WTC11 (cell line): ENCODE measurements around the gene KRT14. TPM values are rescaled to one million over a fixed set of nuclear protein-coding genes. Genes with fewer than 3 reads are reported as not detected.

ENCODE experiments used
- ATAC-seq: fragments of 200-7000 bp; cut with Tn5 transposase; 2 replicates; pipeline ENCODE4 v1.10.0; 2021; ENCODE audit warnings: mild to moderate bottlenecking, moderate library complexity
- CTCF ChIA-PET: fragments of 300-600 bp; sonication (Branson Sonifier 250); formaldehyde crosslinking; loops from one replicate; lab custom pipeline; 2021; ENCODE audit warnings: antibody characterized with exemption; lab: Charles Lee
- POLR2A ChIA-PET: fragments of 350-600 bp; sonication (Branson Sonifier 250); formaldehyde crosslinking; loops from one replicate; lab custom pipeline; 2021; ENCODE audit warnings: antibody characterized with exemption; lab: Charles Lee
- DNase-seq: peaks from one replicate; pipeline ENCODE4 v3.0.0; 2021; ENCODE audit warnings: low spot score
- H3K27ac Mint-ChIP-seq: 2 replicates; pipeline ENCODE4 v1.8.0; 2021; ENCODE audit warnings: mixed read lengths
- H3K27me3 Mint-ChIP-seq: 2 replicates; pipeline ENCODE4 v1.8.0; 2021; ENCODE audit warnings: low read depth, mild to moderate bottlenecking, moderate library complexity, mixed read lengths
- H3K36me3 Mint-ChIP-seq: 2 replicates; pipeline ENCODE4 v1.8.0; 2021; ENCODE audit warnings: mixed read lengths
- H3K4me1 Mint-ChIP-seq: 2 replicates; pipeline ENCODE4 v1.8.0; 2022; ENCODE audit warnings: mixed read lengths
- H3K4me3 Mint-ChIP-seq: 2 replicates; pipeline ENCODE4 v1.8.0; 2021; ENCODE audit warnings: mild to moderate bottlenecking, moderate library complexity, mixed read lengths
- H3K9me3 Mint-ChIP-seq: 2 replicates; pipeline ENCODE4 v1.8.0; 2021; ENCODE audit warnings: mixed read lengths
- CBFB ChIP-seq: sonication (generic); formaldehyde crosslinking; IDR thresholded peaks from 2 replicates; pipeline ENCODE4 v1.8.1; 2022; ENCODE audit warnings: mild to moderate bottlenecking, low read depth, missing genetic modification reagents
- CREM ChIP-seq: sonication (generic); formaldehyde crosslinking; IDR thresholded peaks from 2 replicates; pipeline ENCODE4 v1.8.1; 2022; ENCODE audit warnings: mild to moderate bottlenecking, missing genetic modification reagents, moderate library complexity
- E2F4 ChIP-seq: sonication (generic); formaldehyde crosslinking; IDR thresholded peaks from 2 replicates; pipeline ENCODE4 v1.8.1; 2022; ENCODE audit warnings: low read depth, mild to moderate bottlenecking, moderate library complexity, missing genetic modification reagents, borderline replicate concordance
- E2F5 ChIP-seq: sonication (generic); formaldehyde crosslinking; IDR thresholded peaks from 2 replicates; pipeline ENCODE4 v1.8.1; 2022; ENCODE audit warnings: mild to moderate bottlenecking, moderate library complexity, missing genetic modification reagents
- GTF2I ChIP-seq: fragments of 250-450 bp; sonication (Bioruptor Pico); conservative IDR thresholded peaks from 2 replicates; pipeline ENCODE4 v1.4.0; 2021; ENCODE audit warnings: mild to moderate bottlenecking
- IRF2 ChIP-seq: sonication (generic); formaldehyde crosslinking; IDR thresholded peaks from 2 replicates; pipeline ENCODE4 v1.8.0; 2022; ENCODE audit warnings: low read depth, missing genetic modification reagents, borderline replicate concordance
- MXD4 ChIP-seq: fragments of 250-450 bp; sonication (Bioruptor Pico); IDR thresholded peaks from 2 replicates; pipeline ENCODE4 v1.8.0; 2021; ENCODE audit warnings: mild to moderate bottlenecking, moderate library complexity, borderline replicate concordance
- NFYB ChIP-seq: sonication (generic); formaldehyde crosslinking; conservative IDR thresholded peaks from 2 replicates; pipeline ENCODE4 v1.8.0; 2022; ENCODE audit warnings: low read depth, missing genetic modification reagents
- NR1H2 ChIP-seq: sonication (generic); formaldehyde crosslinking; IDR thresholded peaks from 2 replicates; pipeline ENCODE4 v1.9.0; 2021; ENCODE audit warnings: mild to moderate bottlenecking, moderate library complexity, missing genetic modification reagents
- RELA ChIP-seq: sonication (generic); formaldehyde crosslinking; IDR thresholded peaks from 2 replicates; pipeline ENCODE4 v1.8.1; 2022; ENCODE audit warnings: missing genetic modification reagents, mild to moderate bottlenecking, borderline replicate concordance
- RORB ChIP-seq: fragments of 250-450 bp; sonication (Bioruptor Pico); IDR thresholded peaks from 2 replicates; pipeline ENCODE4 v1.9.0; 2021; ENCODE audit warnings: mild to moderate bottlenecking
- SOX15 ChIP-seq: fragments of 250-450 bp; sonication (Bioruptor Pico); IDR thresholded peaks from 2 replicates; pipeline ENCODE4 v1.9.0; 2021; ENCODE audit warnings: mild to moderate bottlenecking
- USF2 ChIP-seq: sonication (generic); formaldehyde crosslinking; IDR thresholded peaks from 2 replicates; pipeline ENCODE4 v1.8.1; 2023; ENCODE audit warnings: mild to moderate bottlenecking, missing genetic modification reagents, moderate library complexity
- ZBTB21 ChIP-seq: sonication (generic); formaldehyde crosslinking; IDR thresholded peaks from 2 replicates; pipeline ENCODE4 v1.8.1; 2023; ENCODE audit warnings: mild to moderate bottlenecking, missing genetic modification reagents, borderline replicate concordance
- ZNF416 ChIP-seq: fragments of 250-450 bp; sonication (Bioruptor Pico); IDR thresholded peaks from 2 replicates; pipeline ENCODE4 v1.9.0; 2021; ENCODE audit warnings: mild to moderate bottlenecking, inconsistent platforms
- ZNF512 ChIP-seq: sonication (generic); formaldehyde crosslinking; IDR thresholded peaks from 2 replicates; pipeline ENCODE4 v1.8.1; 2022; ENCODE audit warnings: missing genetic modification reagents, borderline replicate concordance
- total RNA-seq: library from RNA; stranded (reverse); gene quantifications from 3 replicates; pipeline ENCODE4 v1.2.3, GENCODE V29; 2021

Gene KRT14
- total RNA-seq, 1 experiment from 2014 or later, result not detected

- TF ChIP-seq E2F4 (CRISPR knock-in tag) (no peak), ZNF416 (CRISPR knock-in tag) (no peak)
Observed at GRCh38 chr17:41533613-41534012, 53.1 kb downstream of the KRT14 start (continued).

GRCh38 chr17:41532947-41533570 lies 53.6 kb downstream of the KRT14 start:
- no peak overlapping the region for H3K4me3 Mint-ChIP-seq
- peaks cover 51% of the 10 kb centered on the region for H3K4me1 Mint-ChIP-seq
- no peak for DNase-seq
- no peaks in the 10 kb centered on the region for H3K36me3 Mint-ChIP-seq
- TF ChIP-seq IRF2 (no peak), MXD4 (CRISPR knock-in tag) (no peak), RORB (CRISPR knock-in tag) (no peak), RELA (CRISPR knock-in tag) (no peak), ZBTB21 (CRISPR knock-in tag) (no peak), ZNF512 (CRISPR knock-in tag) (no peak), CBFB (CRISPR knock-in tag) (no peak), NFYB (CRISPR knock-in tag) (no peak), USF2 (CRISPR knock-in tag) (no peak), SOX15 (no peak), GTF2I (CRISPR knock-in tag) (no peak), E2F5 (CRISPR knock-in tag) (no peak), CREM (CRISPR knock-in tag) (no peak), NR1H2 (no peak)
- TF ChIP-seq, all 79 proteins: peak for 0
- CTCF ChIA-PET, result interaction anchor here (0.6 to 7.4 kb wide), 8 partner anchors 11 to 670 kb away, joined by 3 to 122 read pairs (median 6); no protein-coding TSS in a partner anchor
- POLR2A ChIA-PET, result no interaction called here
- no peak for ATAC-seq
- Mint-ChIP-seq H3K27me3 (peaks cover 6% of the 10 kb centered on the region), H3K9me3 (no peaks in the 10 kb centered on the region), H3K27ac (no peak overlapping the region)

Other genes starting within 250 kb of the KRT14 start
- not detected in 3 replicates for gene KRT33A, start 236.1 kb downstream of the KRT14 start, total RNA-seq
- gene KRT33B, start 217.1 kb downstream of the KRT14 start, total RNA-seq, result not detected in 3 replicates
- gene KRT34, start 204.6 kb downstream of the KRT14 start, total RNA-seq, result not detected in 3 replicates
- gene KRT31, start 189.3 kb downstream of the KRT14 start, total RNA-seq, result not detected in 3 replicates
- not detected in 3 replicates for gene KRT37, start 162.3 kb downstream of the KRT14 start, total RNA-seq
- not detected in 3 replicates for gene KRT38, start 145.9 kb downstream of the KRT14 start, total RNA-seq
- not detected in 3 replicates for gene KRT32, start 119.5 kb downstream of the KRT14 start, total RNA-seq
- not detected in 3 replicates for gene KRT35, start 105.7 kb downstream of the KRT14 start, total RNA-seq
- gene KRT36, start 97.0 kb downstream of the KRT14 start, total RNA-seq, result not detected in 3 replicates
- gene KRT13, start 81.3 kb downstream of the KRT14 start, total RNA-seq, result not detected in 3 replicates
- 0.34 to 0.55 TPM (median 0.37 TPM) in 3 replicates for gene KRT15, start 68.0 kb downstream of the KRT14 start, total RNA-seq
- 110 to 130 TPM (median 124 TPM) in 3 replicates for gene KRT19, start 58.6 kb downstream of the KRT14 start, total RNA-seq
- not detected in 3 replicates for gene KRT9, start 14.8 kb downstream of the KRT14 start, total RNA-seq
- not detected in 3 replicates for gene KRT16, start 25.9 kb upstream of the KRT14 start, total RNA-seq
- gene KRT17, start 37.7 kb upstream of the KRT14 start, total RNA-seq, result 0.53 to 1.5 TPM (median 0.92 TPM) in 3 replicates
- 466 to 481 TPM (median 475 TPM) in 3 replicates for gene EIF1, start 102.0 kb upstream of the KRT14 start, total RNA-seq
- gene GAST, start 125.4 kb upstream of the KRT14 start, total RNA-seq, result not detected in 3 replicates
- gene HAP1, start 147.7 kb upstream of the KRT14 start, total RNA-seq, result 4.4 to 5.0 TPM (median 4.4 TPM) in 3 replicates
- 93.5 to 103 TPM (median 100 TPM) in 3 replicates for gene JUP, start 199.8 kb upstream of the KRT14 start, total RNA-seq
- 32.1 to 34.6 TPM (median 33.5 TPM) in 3 replicates for gene P3H4, start 225.1 kb upstream of the KRT14 start, total RNA-seq
- 227 to 243 TPM (median 232 TPM) in 3 replicates for gene FKBP10, start 226.1 kb upstream of the KRT14 start, total RNA-seq
- 58.1 to 62.9 TPM (median 59.4 TPM) in 3 replicates for gene NT5C3B, start 249.3 kb upstream of the KRT14 start, total RNA-seq